IPS DF 4.7 (cell line): Measurements from ENCODE around the gene RHOXF2B.
"Not testable (repeated sequence)": the region's sequence is repeated elsewhere in the genome, so short reads cannot be mapped to it uniquely, and the experiment has no call there.

Experiments used
- DNase-seq: peaks from one replicate; pipeline ENCODE4 v3.0.0-alpha.2; 2013; ENCODE audit warnings: low spot score; ENCODE audit errors: extremely low read depth

RHOXF2B gene

GRCh38 chrX:120077590-120077989 lies at the start of gene RHOXF2B:
Gene RHOXF2B (minus strand): TSS chrX:120077690. CDS start chrX:120077552, 138 bp downstream.
- DNase-seq = not testable (repeated sequence)

GRCh38 chrX:120125444-120125843 lies 48.0 kb upstream of the RHOXF2B start:
- no peak for DNase-seq

GRCh38 chrX:120120223-120120622 lies 42.7 kb upstream of the RHOXF2B start:
- DNase-seq = no peak

GRCh38 chrX:120115438-120115963 lies 38.0 kb upstream of the RHOXF2B start, which contains the start of gene RHOXF1:
Gene RHOXF1 (minus strand): TSS chrX:120115913. CDS start chrX:120115862, 51 bp downstream.
- DNase-seq = no peak

- DNase-seq = no peak
Measured at GRCh38 chrX:120111611-120112010, 34.1 kb upstream of the RHOXF2B start.

GRCh38 chrX:120109378-120109777 lies 31.9 kb upstream of the RHOXF2B start:
- no peak for DNase-seq

- not testable (repeated sequence) for DNase-seq
Measured at GRCh38 chrX:120104707-120105106, 27.2 kb upstream of the RHOXF2B start.

GRCh38 chrX:120101057-120101456 lies 23.6 kb upstream of the RHOXF2B start:
- not testable (repeated sequence) for DNase-seq

- DNase-seq = no peak
Measured at GRCh38 chrX:120090208-120090607, 12.7 kb upstream of the RHOXF2B start.

GRCh38 chrX:120087289-120088017 lies 10.0 kb upstream of the RHOXF2B start:
- no peak for DNase-seq

- DNase-seq = not testable (repeated sequence)
Measured at GRCh38 chrX:120085553-120086185, 8.2 kb upstream of the RHOXF2B start.

- not testable (repeated sequence) for DNase-seq
Measured at GRCh38 chrX:120066169-120066568, 11.3 kb downstream of the RHOXF2B start.

GRCh38 chrX:120042712-120043111 lies 34.8 kb downstream of the RHOXF2B start:
- not testable (repeated sequence) for DNase-seq

GRCh38 chrX:120042247-120042646 lies 35.2 kb downstream of the RHOXF2B start:
- not testable (repeated sequence) for DNase-seq

GRCh38 chrX:120040176-120040575 lies 37.3 kb downstream of the RHOXF2B start:
- DNase-seq = not testable (repeated sequence)

GRCh38 chrX:120039087-120039733 lies 38.3 kb downstream of the RHOXF2B start:
- not testable (repeated sequence) for DNase-seq

GRCh38 chrX:120036704-120037103 lies 40.8 kb downstream of the RHOXF2B start:
- DNase-seq = peak; percentile 33

GRCh38 chrX:120035522-120036309 lies 41.8 kb downstream of the RHOXF2B start:
- DNase-seq = not testable (repeated sequence)

- no peak for DNase-seq
Measured at GRCh38 chrX:120029354-120029753, 48.1 kb downstream of the RHOXF2B start.

- DNase-seq = no peak
Measured at GRCh38 chrX:120023259-120023658, 54.2 kb downstream of the RHOXF2B start.

GRCh38 chrX:120022763-120023162 lies 54.7 kb downstream of the RHOXF2B start:
- no peak for DNase-seq
